Inflammatory macrophage treated with lipopolysaccharide for 1 hour (primary cell): ENCODE results near the gene TADA1.
"Not testable (repeated sequence)": the region's sequence is repeated elsewhere in the genome, so short reads cannot be mapped to it uniquely, and the experiment has no call there.

Source experiments
- DNase-seq, 2 donors: peaks; one replicate each; pipeline ENCODE4 v3.0.0-alpha.2; 2020 to 2022

The TADA1 gene

GRCh38 chr1:166889776-166890175 lies 13.7 kb upstream of the TADA1 start:
- DNase-seq: no peak

GRCh38 chr1:166888373-166889111 lies 12.5 kb upstream of the TADA1 start:
- no peak for DNase-seq

GRCh38 chr1:166884971-166885370 lies 8.9 kb upstream of the TADA1 start:
- no peak for DNase-seq

- DNase-seq: peak in 1 of 2 donors; percentile 39
Measured at GRCh38 chr1:166884040-166884642, 8.1 kb upstream of the TADA1 start.

- no peak for DNase-seq
Measured at GRCh38 chr1:166882893-166883292, 6.8 kb upstream of the TADA1 start.

GRCh38 chr1:166878173-166878917 lies 2.3 kb upstream of the TADA1 start:
- not testable (repeated sequence) for DNase-seq

- DNase-seq: no peak
Measured at GRCh38 chr1:166876540-166876838, 425 bp upstream of the TADA1 start.

- DNase-seq: no peak
Measured at GRCh38 chr1:166875302-166875733, 746 bp downstream of the TADA1 start.

- DNase-seq: no peak
Measured at GRCh38 chr1:166874464-166874863, 1.6 kb downstream of the TADA1 start.

- DNase-seq: no peak
Measured at GRCh38 chr1:166870584-166870983, 5.5 kb downstream of the TADA1 start.

- no peak for DNase-seq
Measured at GRCh38 chr1:166869318-166870099, 6.6 kb downstream of the TADA1 start.

- DNase-seq: no peak
Measured at GRCh38 chr1:166868639-166869038, 7.4 kb downstream of the TADA1 start.

GRCh38 chr1:166865926-166866325 lies 10.1 kb downstream of the TADA1 start:
- no peak for DNase-seq

- no peak for DNase-seq
Measured at GRCh38 chr1:166859597-166859996, 16.5 kb downstream of the TADA1 start.

- DNase-seq: no peak
Measured at GRCh38 chr1:166858726-166859419, 17.2 kb downstream of the TADA1 start.

- no peak for DNase-seq
Measured at GRCh38 chr1:166857995-166858394, 18.1 kb downstream of the TADA1 start.

GRCh38 chr1:166855558-166855957 lies 20.5 kb downstream of the TADA1 start:
- no peak for DNase-seq

GRCh38 chr1:166852918-166853317 lies 23.1 kb downstream of the TADA1 start:
- DNase-seq: no peak

GRCh38 chr1:166849135-166849534 lies 26.9 kb downstream of the TADA1 start:
- no peak for DNase-seq

- DNase-seq: no peak
Measured at GRCh38 chr1:166848193-166848592, 27.9 kb downstream of the TADA1 start.

GRCh38 chr1:166844791-166845190 lies 31.3 kb downstream of the TADA1 start:
- DNase-seq: no peak

- DNase-seq: peak; percentile 5 to 13
Measured at GRCh38 chr1:166843769-166844596, 32.1 kb downstream of the TADA1 start.
